Hematopoietic multipotent progenitor cell treated with erythropoietin and hydrocortisone succinate and interleukin-3 and kit ligand, for 6 days (in vitro differentiated cells): ENCODE results near the gene ABHD6.
"Not testable (repeated sequence)": the region's sequence is repeated elsewhere in the genome, so short reads cannot be mapped to it uniquely, and the experiment has no call there.

Source experiments
- DNase-seq: peaks from one replicate; pipeline ENCODE4 v3.0.0-alpha.2; 2015

The ABHD6 gene

GRCh38 chr3:58210761-58211460, 26.7 kb upstream of the ABHD6 start, which contains the start of gene DNASE1L3:
DNASE1L3 (minus strand) TSS chr3:58210972; CDS start chr3:58210906, 66 bp downstream.
- no peak for DNase-seq

- no peak for DNase-seq
Measured at GRCh38 chr3:58214484-58215316, 22.9 kb upstream of the ABHD6 start.

- DNase-seq: no peak
Measured at GRCh38 chr3:58215317-58216025, 22.1 kb upstream of the ABHD6 start.

- DNase-seq: no peak
Measured at GRCh38 chr3:58216496-58217195, 20.9 kb upstream of the ABHD6 start.

- peak; percentile 90 for DNase-seq
Measured at GRCh38 chr3:58217209-58217811, 20.3 kb upstream of the ABHD6 start.

GRCh38 chr3:58218904-58219303, 18.7 kb upstream of the ABHD6 start:
- DNase-seq: no peak

GRCh38 chr3:58222161-58222724, 15.3 kb upstream of the ABHD6 start:
- DNase-seq: no peak

GRCh38 chr3:58223855-58224254, 13.7 kb upstream of the ABHD6 start:
- no peak for DNase-seq

GRCh38 chr3:58227933-58228332, 9.7 kb upstream of the ABHD6 start:
- DNase-seq: not testable (repeated sequence)

GRCh38 chr3:58230876-58231552, 6.6 kb upstream of the ABHD6 start:
- DNase-seq: no peak

- DNase-seq: no peak
Measured at GRCh38 chr3:58231666-58232065, 5.9 kb upstream of the ABHD6 start.

GRCh38 chr3:58234516-58234931, 3.1 kb upstream of the ABHD6 start:
- DNase-seq: no peak

GRCh38 chr3:58235970-58236369, 1.6 kb upstream of the ABHD6 start:
- no peak for DNase-seq

- DNase-seq: no peak
Measured at GRCh38 chr3:58236527-58237237, 910 bp upstream of the ABHD6 start.

GRCh38 chr3:58237941-58238681, 519 bp downstream of the ABHD6 start:
- peak; percentile 68 for DNase-seq

GRCh38 chr3:58238830-58239229, 1.2 kb downstream of the ABHD6 start:
- DNase-seq: no peak

GRCh38 chr3:58241306-58242044, 3.9 kb downstream of the ABHD6 start:
- no peak for DNase-seq

GRCh38 chr3:58242340-58242739, 4.7 kb downstream of the ABHD6 start:
- DNase-seq: no peak

- not testable (repeated sequence) for DNase-seq
Measured at GRCh38 chr3:58242860-58243259, 5.3 kb downstream of the ABHD6 start.
